Breast epithelium (tissue), 4 donors: ENCODE measurements around the gene PCDH9. TPM values are rescaled to one million over a fixed set of nuclear protein-coding genes. Genes with fewer than 3 reads are reported as not detected.
"Not testable (repeated sequence)": the region's sequence is repeated elsewhere in the genome, so short reads cannot be mapped to it uniquely, and the experiment has no call there.

Source experiments
- DNase-seq, 2 donors: peaks; one replicate each; pipeline ENCODE4 v3.0.0-alpha.2; 2019; ENCODE audit warnings: low spot score in 2 of 2
- H3K27ac ChIP-seq, 2 donors: fragments of 200-600 bp; sonication (generic) in 1 of 2; one replicate each; pipeline ENCODE4 v1.5.1; 2016 to 2019; ENCODE audit warnings: mild to moderate bottlenecking in 1 of 2
- H3K27me3 ChIP-seq, 2 donors: fragments of 200-600 bp; sonication (generic) in 1 of 2; one replicate each; pipeline versions ENCODE4 v1.5.1 to v1.6.0; 2017 to 2019; ENCODE audit warnings: control low read depth in 1 of 2, mild to moderate bottlenecking in 1 of 2
- H3K36me3 ChIP-seq: fragments of 200-600 bp; one replicate; pipeline ENCODE4 v1.5.1; 2019
- H3K4me1 ChIP-seq, 2 donors: fragments of 200-600 bp; sonication (generic); one replicate each; pipeline ENCODE4 v1.5.1; 2016 to 2019; ENCODE audit warnings: control low read depth in 1 of 2
- H3K4me3 ChIP-seq, 3 donors: fragments of 200-600 bp; sonication (generic); 1 replicate in 2 of 3; 2 replicates in 1 of 3; pipeline ENCODE4 v1.5.1; 2016 to 2019; ENCODE audit warnings: mild to moderate bottlenecking in 3 of 3, moderate library complexity in 2 of 3
- H3K9me3 ChIP-seq, 2 donors: fragments of 200-600 bp; sonication (generic) in 1 of 2; one replicate each; pipeline ENCODE4 v1.5.1; 2016 to 2019; ENCODE audit warnings: control low read depth in 1 of 2
- CTCF ChIP-seq, 3 donors: fragments of 450-650 bp; IDR thresholded peaks; one replicate each; pipeline ENCODE4 v1.5.1; 2016 to 2017; ENCODE audit warnings: antibody characterized with exemption in 3 of 3, mild to moderate bottlenecking in 3 of 3, moderate library complexity in 3 of 3
- POLR2A ChIP-seq: fragments of 450-650 bp; IDR thresholded peaks from one replicate; pipeline ENCODE4 v1.6.1; 2016; ENCODE audit warnings: antibody characterized with exemption, mild to moderate bottlenecking, moderate library complexity
- POLR2AphosphoS5 ChIP-seq, 3 donors: sonication (generic); formaldehyde crosslinking; IDR thresholded peaks; one replicate each; pipeline ENCODE4 v1.6.1; 2017; ENCODE audit warnings: antibody characterized with exemption in 3 of 3
- intact Hi-C: fragments of 100-400 bp; cut with DNase I; formaldehyde crosslinking; loops from one replicate; pipeline ENCODE4 v1.15.1; 2023; ENCODE audit warnings: low total_unique reads
- total RNA-seq, 3 donors: library from RNA; depleted of rRNA; stranded (reverse); fragments of >200 nt; gene quantifications; one replicate each; pipeline ENCODE4 v1.1.0, GENCODE V29; 2016

The PCDH9 gene
- total RNA-seq, 3 donors from 2014 or later = 0.98 to 26.7 (median 3.7) TPM

- H3K36me3 ChIP-seq = no peaks in the 10 kb centered on the region
- no peak overlapping the region for H3K4me3 ChIP-seq
- TF ChIP-seq CTCF (IDR thresholded peaks at IDR 0.05) (no peak), POLR2A (no peak)
- DNase-seq = no peak
- intact Hi-C loops = no loop called here
- H3K27me3 ChIP-seq = no peaks in the 10 kb centered on the region
- H3K4me1 ChIP-seq = no peaks in the 10 kb centered on the region
- no peak overlapping the region for H3K27ac ChIP-seq
- no peaks in the 10 kb centered on the region for H3K9me3 ChIP-seq
These were observed 334.4 kb downstream of the PCDH9 start for GRCh38 chr13:66895780-66896179.

- intact Hi-C loops = no loop called here
These were observed 334.8 kb downstream of the PCDH9 start for GRCh38 chr13:66895320-66895719.

GRCh38 chr13:66888698-66889097, 341.4 kb downstream of the PCDH9 start:
- no peak for TF ChIP-seq CTCF (IDR thresholded peaks at IDR 0.05)
- no peak for TF ChIP-seq POLR2AphosphoS5 (IDR thresholded peaks at IDR 0.05)
- TF ChIP-seq POLR2A = no peak
- H3K36me3 ChIP-seq = no peaks in the 10 kb centered on the region
- H3K4me1 ChIP-seq = no peaks in the 10 kb centered on the region
- DNase-seq = no peak
- no peaks in the 10 kb centered on the region for H3K27me3 ChIP-seq
- intact Hi-C loops = no loop called here
- H3K27ac ChIP-seq = no peak overlapping the region
- no peaks in the 10 kb centered on the region for H3K9me3 ChIP-seq
- no peak overlapping the region for H3K4me3 ChIP-seq

More at GRCh38 chr13:66895320-66895719, 334.8 kb downstream of the PCDH9 start:
- no peak overlapping the region for H3K4me3 ChIP-seq
- no peak for TF ChIP-seq POLR2AphosphoS5 (IDR thresholded peaks at IDR 0.05)
- TF ChIP-seq POLR2A = no peak
- TF ChIP-seq CTCF (IDR thresholded peaks at IDR 0.05) = no peak
- DNase-seq = no peak
- no peaks in the 10 kb centered on the region for H3K36me3 ChIP-seq
- no peaks in the 10 kb centered on the region for H3K27me3 ChIP-seq
- H3K9me3 ChIP-seq = no peaks in the 10 kb centered on the region
- no peak overlapping the region for H3K27ac ChIP-seq
- no peaks in the 10 kb centered on the region for H3K4me1 ChIP-seq

GRCh38 chr13:66887088-66887487, 343.0 kb downstream of the PCDH9 start:
- Histone ChIP-seq H3K27ac (no peak overlapping the region), H3K4me1 (no peaks in the 10 kb centered on the region), H3K27me3 (no peaks in the 10 kb centered on the region), H3K36me3 (no peaks in the 10 kb centered on the region), H3K9me3 (no peaks in the 10 kb centered on the region), H3K4me3 (no peak overlapping the region)
- DNase-seq = no peak
- no peak for TF ChIP-seq CTCF (IDR thresholded peaks at IDR 0.05)
- TF ChIP-seq POLR2A = no peak
- TF ChIP-seq POLR2AphosphoS5 (IDR thresholded peaks at IDR 0.05) = no peak
- intact Hi-C loops = no loop called here

GRCh38 chr13:66886264-66886663, 343.9 kb downstream of the PCDH9 start:
- Histone ChIP-seq H3K27ac (no peak overlapping the region), H3K27me3 (no peaks in the 10 kb centered on the region), H3K9me3 (no peaks in the 10 kb centered on the region), H3K36me3 (no peaks in the 10 kb centered on the region), H3K4me3 (no peak overlapping the region), H3K4me1 (no peaks in the 10 kb centered on the region)
- TF ChIP-seq POLR2A = no peak
- no peak for TF ChIP-seq POLR2AphosphoS5 (IDR thresholded peaks at IDR 0.05)
- no peak for TF ChIP-seq CTCF (IDR thresholded peaks at IDR 0.05)
- no peak for DNase-seq
- intact Hi-C loops = no loop called here

GRCh38 chr13:66881170-66881569, 349.0 kb downstream of the PCDH9 start:
- H3K4me3 ChIP-seq, H3K9me3 ChIP-seq, DNase-seq, H3K27me3 ChIP-seq, intact Hi-C loops, H3K4me1 ChIP-seq, H3K36me3 ChIP-seq, H3K27ac ChIP-seq: not testable (repeated sequence)
